ENCODE results near the gene TP53I13. TPM values are rescaled to one million over a fixed set of nuclear protein-coding genes. Genes with fewer than 3 reads are reported as not detected.

TP53I13 gene
- total RNA-seq, 1 donor: 57.2 TPM

DNA sequence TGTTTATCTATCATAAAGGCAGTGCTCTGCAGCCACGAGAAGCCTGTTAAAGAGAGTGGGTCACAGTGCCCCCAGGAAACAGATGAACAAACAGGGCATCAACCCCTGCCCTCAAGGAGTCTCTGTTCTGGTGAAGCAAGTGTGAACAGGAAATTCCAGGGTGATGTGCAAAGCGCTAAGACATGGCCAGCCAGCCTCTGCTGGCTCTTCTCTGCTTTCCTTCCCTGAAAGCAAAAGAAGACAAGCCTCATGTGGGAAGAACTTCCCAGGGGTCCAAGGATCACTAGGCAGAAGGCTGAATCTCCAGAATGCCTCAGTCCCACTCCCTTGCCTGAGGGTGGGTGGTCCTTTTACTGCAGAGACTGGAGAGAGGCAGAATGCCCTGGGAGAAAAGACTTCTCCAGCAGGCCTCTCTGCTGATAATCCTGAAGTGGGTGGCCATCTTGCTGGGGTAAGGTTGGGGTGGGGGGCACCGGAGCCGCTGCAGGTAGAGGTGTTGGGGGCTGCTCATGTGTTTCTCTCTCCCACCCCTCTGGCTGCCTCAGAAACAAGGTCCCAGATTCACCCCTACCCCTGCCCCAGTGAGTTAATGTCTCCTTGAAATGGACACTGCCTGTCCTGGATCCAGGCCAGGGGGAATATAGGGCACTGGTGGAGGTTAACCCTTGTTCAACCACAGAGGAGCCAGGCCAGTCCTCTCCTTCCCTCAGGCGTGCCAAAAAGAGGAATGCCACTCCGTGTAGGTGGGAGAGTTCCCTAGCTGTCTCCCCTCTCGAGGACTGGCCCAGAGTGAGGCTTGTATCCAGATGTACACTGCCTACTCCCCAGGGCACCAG is 26.8 kb downstream of the TP53I13 start:
- no peaks in the 10 kb centered on the region for H3K9me3 ChIP-seq (ENCODE audit: low read depth, low read length)
- DNase-seq (ENCODE audit: insufficient read length, low spot score, missing footprints): no peak
- H3K4me1 ChIP-seq (ENCODE audit: insufficient read depth, low read length): peaks cover 35% of the 10 kb centered on the region
- H3K27me3 ChIP-seq (ENCODE audit: insufficient read depth, low read length): no peaks in the 10 kb centered on the region
- H2AFZ ChIP-seq (ENCODE audit: low read length): no peak overlapping the region
- H3K79me2 ChIP-seq (ENCODE audit: insufficient read depth, low read length): no peaks in the 10 kb centered on the region
- H3K36me3 ChIP-seq (ENCODE audit: insufficient read depth, low read length): no peaks in the 10 kb centered on the region
- no peak for TF ChIP-seq CTCF (IDR thresholded peaks at IDR 0.05; ENCODE audit: extremely low read depth, low read depth, low read length)
- no peak overlapping the region for H3K4me2 ChIP-seq (ENCODE audit: insufficient read depth, low read length)
- no peak overlapping the region for H3K4me3 ChIP-seq (ENCODE audit: insufficient read depth, low read length)
- H4K20me1 ChIP-seq (ENCODE audit: insufficient read depth, low read length): peaks cover 33% of the 10 kb centered on the region
- no peak overlapping the region for H3K27ac ChIP-seq (ENCODE audit: low read depth, low read length)

DNA sequence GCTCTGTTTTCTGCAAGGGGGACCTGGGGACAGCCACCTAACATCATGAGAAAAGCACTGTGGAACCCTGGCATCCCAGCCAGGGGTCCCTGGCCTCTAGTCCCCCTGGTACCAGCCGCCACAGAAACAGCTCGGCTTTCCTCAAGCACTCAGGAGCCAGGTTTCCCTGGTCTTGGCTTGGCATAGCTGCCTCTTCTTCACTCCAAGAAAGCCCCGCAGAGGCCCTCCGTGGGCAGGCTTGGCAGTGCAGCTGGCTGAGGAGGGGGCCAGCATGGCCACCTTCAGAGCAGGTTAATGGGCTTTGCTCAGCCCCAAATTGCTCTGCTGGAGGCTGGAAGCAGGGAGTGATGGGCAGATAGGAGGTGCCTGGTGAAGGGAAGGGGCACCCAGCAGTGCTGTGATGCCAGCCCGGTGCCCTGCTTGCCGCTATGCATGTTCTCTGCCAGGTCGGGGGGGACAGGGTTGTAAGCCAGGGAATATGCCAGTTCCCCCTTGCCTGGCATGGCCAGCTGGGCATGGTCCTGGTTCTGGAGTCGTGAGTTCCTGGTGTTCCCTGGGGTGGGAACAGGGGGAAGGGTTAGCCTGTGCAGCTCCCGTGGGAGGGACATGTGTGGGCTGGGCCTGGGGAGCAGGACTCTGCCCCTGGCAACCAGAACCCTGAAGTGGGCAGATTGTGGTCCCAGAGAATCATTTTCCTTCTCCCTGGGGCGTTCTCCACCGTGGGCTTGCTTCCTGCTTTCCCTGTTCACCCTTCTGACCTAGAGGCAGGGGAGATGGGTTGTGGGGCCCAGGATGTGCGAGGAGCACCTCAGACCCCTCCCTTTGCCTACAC is 27.7 kb downstream of the TP53I13 start:
- Histone ChIP-seq H3K9me3 (ENCODE audit: low read depth, low read length) (no peaks in the 10 kb centered on the region), H3K4me3 (ENCODE audit: insufficient read depth, low read length) (no peak overlapping the region), H3K79me2 (ENCODE audit: insufficient read depth, low read length) (no peaks in the 10 kb centered on the region), H3K4me1 (ENCODE audit: insufficient read depth, low read length) (peaks cover 27% of the 10 kb centered on the region), H3K36me3 (ENCODE audit: insufficient read depth, low read length) (no peaks in the 10 kb centered on the region), H3K27me3 (ENCODE audit: insufficient read depth, low read length) (no peaks in the 10 kb centered on the region), H3K4me2 (ENCODE audit: insufficient read depth, low read length) (no peak overlapping the region), H2AFZ (ENCODE audit: low read length) (no peak overlapping the region), H3K27ac (ENCODE audit: low read depth, low read length) (no peak overlapping the region), H4K20me1 (ENCODE audit: insufficient read depth, low read length) (peaks cover 33% of the 10 kb centered on the region)
- TF ChIP-seq CTCF (IDR thresholded peaks at IDR 0.05; ENCODE audit: extremely low read depth, low read depth, low read length): no peak
- no peak for DNase-seq (ENCODE audit: insufficient read length, low spot score, missing footprints)

DNA sequence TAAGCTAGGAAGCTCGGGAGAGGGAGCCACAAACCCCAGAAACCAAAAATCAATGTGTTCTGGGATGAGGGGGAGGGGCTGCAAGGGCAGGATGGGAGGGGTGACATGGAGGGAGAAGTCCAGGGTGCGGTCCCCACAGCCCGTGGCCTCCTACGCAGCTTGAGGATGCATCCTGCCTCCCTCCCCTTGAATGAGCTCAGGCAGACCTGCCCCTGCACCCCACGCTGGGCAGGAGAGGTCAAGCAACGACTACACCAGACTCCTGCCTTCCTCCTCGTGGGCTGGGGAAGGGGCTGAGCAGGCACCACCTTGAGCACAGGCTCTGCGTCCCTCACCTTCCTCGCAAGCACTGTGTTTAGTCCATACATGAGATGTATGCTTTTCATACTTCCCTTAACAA is 28.3 kb downstream of the TP53I13 start:
- no peak overlapping the region for H3K4me2 ChIP-seq (ENCODE audit: insufficient read depth, low read length)
- peaks cover 33% of the 10 kb centered on the region for H4K20me1 ChIP-seq (ENCODE audit: insufficient read depth, low read length)
- H3K79me2 ChIP-seq (ENCODE audit: insufficient read depth, low read length): no peaks in the 10 kb centered on the region

More for the DNA sequence above, 28.3 kb downstream of the TP53I13 start:
- H3K36me3 ChIP-seq (ENCODE audit: insufficient read depth, low read length): no peaks in the 10 kb centered on the region
- no peaks in the 10 kb centered on the region for H3K27me3 ChIP-seq (ENCODE audit: insufficient read depth, low read length)
- no peaks in the 10 kb centered on the region for H3K9me3 ChIP-seq (ENCODE audit: low read depth, low read length)
- TF ChIP-seq CTCF (IDR thresholded peaks at IDR 0.05; ENCODE audit: extremely low read depth, low read depth, low read length): no peak
- H2AFZ ChIP-seq (ENCODE audit: low read length): no peak overlapping the region
- DNase-seq (ENCODE audit: insufficient read length, low spot score, missing footprints): no peak
- peaks cover 20% of the 10 kb centered on the region for H3K4me1 ChIP-seq (ENCODE audit: insufficient read depth, low read length)
- H3K4me3 ChIP-seq (ENCODE audit: insufficient read depth, low read length): no peak overlapping the region
- no peak overlapping the region for H3K27ac ChIP-seq (ENCODE audit: low read depth, low read length)
